Caco-2 (cell line): Measurements from ENCODE around the gene BCAR1. TPM values are rescaled to one million over a fixed set of nuclear protein-coding genes. Genes with fewer than 3 reads are reported as not detected.

Source experiments
- BruUV-seq: library from RNA; stranded (reverse); fragments of 400-500 nt; replicated peaks from 2 replicates; lab custom pipeline; 2021; lab: Mats Ljungman, UMichigan
- CTCF ChIA-PET: fragments of 300-600 bp; sonication (Branson Sonifier 250); formaldehyde crosslinking; loops from one replicate; lab custom pipeline; 2022; ENCODE audit warnings: antibody characterized with exemption; lab: Charles Lee
- POLR2A ChIA-PET: fragments of 300-600 bp; sonication (Branson Sonifier 250); formaldehyde crosslinking; loops from one replicate; lab custom pipeline; 2022; ENCODE audit warnings: antibody characterized with exemption; lab: Charles Lee
- DNase-seq, 2 experiments: peaks; one replicate each; pipeline versions ENCODE4 v3.0.0 to v3.0.0-alpha.2; 2020 to 2022
- H3K27me3 ChIP-seq: replicated peaks from 2 replicates; pipeline ENCODE4 v1.6.0; 2011; ENCODE audit warnings: low read length; ENCODE audit not compliant: control insufficient read depth, insufficient read depth
- H3K36me3 ChIP-seq: 2 replicates; pipeline ENCODE4 v1.5.1; 2011; ENCODE audit warnings: low read length; ENCODE audit not compliant: control insufficient read depth, insufficient read depth
- H3K4me1 ChIP-seq: fragments of 250-450 bp; sonication (Bioruptor Pico); 2 replicates; pipeline ENCODE4 v1.5.1; 2020; ENCODE audit warnings: mild to moderate bottlenecking
- H3K4me3 ChIP-seq: 2 replicates; pipeline ENCODE4 v1.5.1; 2011; ENCODE audit warnings: low read depth, mild to moderate bottlenecking, control low read depth, low read length
- H3K9me3 ChIP-seq: fragments of 250-450 bp; sonication (Bioruptor Pico); 2 replicates; pipeline ENCODE4 v1.5.1; 2020; ENCODE audit warnings: mild to moderate bottlenecking, moderate library complexity
- H3K27ac Mint-ChIP-seq: one replicate; pipeline ENCODE4 v1.8.0; 2022; ENCODE audit warnings: mixed read lengths; ENCODE audit not compliant: unreplicated experiment
- H3K27me3 Mint-ChIP-seq: one replicate; pipeline ENCODE4 v1.8.0; 2022; ENCODE audit warnings: mixed read lengths; ENCODE audit not compliant: insufficient read depth, unreplicated experiment
- H3K36me3 Mint-ChIP-seq: one replicate; pipeline ENCODE4 v1.8.0; 2022; ENCODE audit warnings: mild to moderate bottlenecking, mixed read lengths; ENCODE audit not compliant: insufficient read depth, unreplicated experiment
- H3K4me1 Mint-ChIP-seq: one replicate; pipeline ENCODE4 v1.8.0; 2022; ENCODE audit warnings: low read depth, mixed read lengths; ENCODE audit not compliant: unreplicated experiment
- H3K4me3 Mint-ChIP-seq: one replicate; pipeline ENCODE4 v1.8.0; 2022; ENCODE audit warnings: mild to moderate bottlenecking, moderate library complexity, mixed read lengths; ENCODE audit not compliant: unreplicated experiment
- H3K9me3 Mint-ChIP-seq: one replicate; pipeline ENCODE4 v1.8.0; 2022; ENCODE audit warnings: mixed read lengths; ENCODE audit not compliant: unreplicated experiment
- CTCF ChIP-seq, 2 experiments: fragments of 200-600 bp in 1 of 2; IDR thresholded peaks; 1 replicate in 1 of 2; 2 replicates in 1 of 2; pipeline versions ENCODE4 v1.5.1 to v1.8.0; 2011 to 2022; ENCODE audit warnings: antibody characterized with exemption in 1 of 2, control low read depth in 1 of 2, inconsistent platforms in 1 of 2, low read depth in 1 of 2, low read length in 1 of 2, mild to moderate bottlenecking in 1 of 2, moderate library complexity in 1 of 2; ENCODE audit not compliant: insufficient read depth in 1 of 2, severe bottlenecking in 1 of 2, unreplicated experiment in 1 of 2
- intact Hi-C: fragments of 100-400 bp; cut with micrococcal nuclease; formaldehyde crosslinking; loops from one replicate; pipeline ENCODE4 v1.10.0; 2022; ENCODE audit not compliant: unreplicated experiment
- total RNA-seq: library from RNA; stranded (reverse); gene quantifications from 2 replicates; pipeline ENCODE4 v1.2.3, GENCODE V29; 2022

BCAR1 gene
- total RNA-seq, 1 experiment from 2014 or later = 95.5 TPM

GRCh38 chr16:75239542-75240122, 11.8 kb downstream of the BCAR1 start:
- TF ChIP-seq CTCF (IDR thresholded peaks at IDR 0.05; ENCODE audit: insufficient read depth in 1 of 2, low read depth in 1 of 2, low read length in 1 of 2, severe bottlenecking in 1 of 2, unreplicated experiment in 1 of 2) = no peak
- Mint-ChIP-seq H3K4me1 (peaks cover 13% of the 10 kb centered on the region), H3K27ac (peak overlapping the region; percentile 87), H3K9me3 (no peaks in the 10 kb centered on the region), H3K36me3 (peaks cover 80% of the 10 kb centered on the region), H3K4me3 (no peak overlapping the region), H3K27me3 (no peaks in the 10 kb centered on the region)
- intact Hi-C loops = no loop called here
- no peak for DNase-seq
- Histone ChIP-seq H3K36me3 (peaks cover 8% of the 10 kb centered on the region), H3K4me3 (no peak overlapping the region), H3K27me3 (no peaks in the 10 kb centered on the region), H3K4me1 (peaks cover 7% of the 10 kb centered on the region), H3K9me3 (no peaks in the 10 kb centered on the region)
- BruUV-seq = no TSS peak
- ChIA-PET POLR2A (no interaction called here), CTCF (interaction anchor here (0.6 kb wide), 2 partner anchors 272 to 294 kb away, joined by 3 read pairs; no protein-coding TSS in a partner anchor)

GRCh38 chr16:75238853-75239541, 12.4 kb downstream of the BCAR1 start:
- intact Hi-C loops = no loop called here
- no peaks in the 10 kb centered on the region for H3K9me3 Mint-ChIP-seq
- POLR2A ChIA-PET = no interaction called here
- H3K27me3 Mint-ChIP-seq = no peaks in the 10 kb centered on the region
- H3K36me3 ChIP-seq = peaks cover 4% of the 10 kb centered on the region
- H3K4me3 ChIP-seq = no peak overlapping the region
- no peaks in the 10 kb centered on the region for H3K9me3 ChIP-seq
- no peak overlapping the region for H3K27ac Mint-ChIP-seq
- no peak overlapping the region for H3K4me3 Mint-ChIP-seq
- peaks cover 80% of the 10 kb centered on the region for H3K36me3 Mint-ChIP-seq
- CTCF ChIA-PET = interaction anchor here (0.6 kb wide), 2 partner anchors 273 to 295 kb away, joined by 3 read pairs; no protein-coding TSS in a partner anchor
- TF ChIP-seq CTCF (IDR thresholded peaks at IDR 0.05; ENCODE audit: insufficient read depth in 1 of 2, low read depth in 1 of 2, low read length in 1 of 2, severe bottlenecking in 1 of 2, unreplicated experiment in 1 of 2) = no peak
- no peak for DNase-seq
- H3K4me1 Mint-ChIP-seq = peaks cover 10% of the 10 kb centered on the region
- H3K4me1 ChIP-seq = peaks cover under 1% of the 10 kb centered on the region
- no TSS peak for BruUV-seq
- H3K27me3 ChIP-seq = no peaks in the 10 kb centered on the region

GRCh38 chr16:75238132-75238852, 13.1 kb downstream of the BCAR1 start:
- H3K9me3 ChIP-seq = no peaks in the 10 kb centered on the region
- ChIA-PET CTCF (no interaction called here), POLR2A (no interaction called here)
- BruUV-seq = no TSS peak
- H3K36me3 ChIP-seq = peaks cover 4% of the 10 kb centered on the region
- H3K27ac Mint-ChIP-seq = no peak overlapping the region
- H3K4me1 Mint-ChIP-seq = peaks cover 6% of the 10 kb centered on the region
- H3K4me3 ChIP-seq = no peak overlapping the region
- H3K27me3 Mint-ChIP-seq = no peaks in the 10 kb centered on the region
- TF ChIP-seq CTCF (IDR thresholded peaks at IDR 0.05; ENCODE audit: insufficient read depth in 1 of 2, low read depth in 1 of 2, low read length in 1 of 2, severe bottlenecking in 1 of 2, unreplicated experiment in 1 of 2) = no peak
- H3K4me1 ChIP-seq = no peaks in the 10 kb centered on the region
- H3K9me3 Mint-ChIP-seq = no peaks in the 10 kb centered on the region
- H3K4me3 Mint-ChIP-seq = no peak overlapping the region
- H3K27me3 ChIP-seq = no peaks in the 10 kb centered on the region
- H3K36me3 Mint-ChIP-seq = peaks cover 80% of the 10 kb centered on the region
- DNase-seq = no peak
- intact Hi-C loops = no loop called here
